Hepatocyte (in vitro differentiated cells): ENCODE measurements around the gene ITGA1.

Experiments
- EZH2 ChIP-seq: fragments of 200-600 bp; sonication (generic); IDR thresholded peaks from 2 replicates; pipeline ENCODE4 v1.6.1; 2016; ENCODE audit warnings: antibody characterized with exemption, mild to moderate bottlenecking, borderline replicate concordance
- EZH2phosphoT487 ChIP-seq: fragments of 200-600 bp; sonication (generic); IDR thresholded peaks from one replicate; pipeline ENCODE4 v1.6.1; 2018; ENCODE audit warnings: antibody characterized with exemption, mild to moderate bottlenecking, low read depth, moderate library complexity; ENCODE audit not compliant: unreplicated experiment, severe bottlenecking
- TF ChIP-seq, protein P1 (sequence below): fragments of 200-600 bp; sonication (generic); IDR thresholded peaks from 2 replicates; pipeline ENCODE4 v1.5.1; 2016; ENCODE audit warnings: antibody characterized with exemption, mild to moderate bottlenecking; ENCODE audit not compliant: poor library complexity

DNA sequence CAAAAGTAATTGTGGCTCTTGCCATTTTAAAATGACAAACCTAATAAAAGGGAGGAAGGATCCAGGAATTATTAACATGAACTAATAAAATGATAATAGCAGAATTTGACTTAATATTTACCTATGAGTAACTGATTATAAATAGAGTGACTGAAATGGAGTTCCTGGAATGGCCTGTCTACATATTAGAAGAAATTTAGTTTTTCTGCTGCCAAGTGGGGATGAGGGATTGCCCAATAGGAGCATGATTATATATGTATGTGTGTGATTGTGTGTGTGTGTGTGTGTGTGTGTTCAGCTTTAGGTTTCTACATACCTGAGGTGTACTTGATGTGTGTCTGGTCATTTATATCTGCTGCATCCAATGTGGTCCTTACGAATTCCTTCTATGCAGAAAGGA lies 36.6 kb upstream of the ITGA1 start:
- TF ChIP-seq, protein P1, sequence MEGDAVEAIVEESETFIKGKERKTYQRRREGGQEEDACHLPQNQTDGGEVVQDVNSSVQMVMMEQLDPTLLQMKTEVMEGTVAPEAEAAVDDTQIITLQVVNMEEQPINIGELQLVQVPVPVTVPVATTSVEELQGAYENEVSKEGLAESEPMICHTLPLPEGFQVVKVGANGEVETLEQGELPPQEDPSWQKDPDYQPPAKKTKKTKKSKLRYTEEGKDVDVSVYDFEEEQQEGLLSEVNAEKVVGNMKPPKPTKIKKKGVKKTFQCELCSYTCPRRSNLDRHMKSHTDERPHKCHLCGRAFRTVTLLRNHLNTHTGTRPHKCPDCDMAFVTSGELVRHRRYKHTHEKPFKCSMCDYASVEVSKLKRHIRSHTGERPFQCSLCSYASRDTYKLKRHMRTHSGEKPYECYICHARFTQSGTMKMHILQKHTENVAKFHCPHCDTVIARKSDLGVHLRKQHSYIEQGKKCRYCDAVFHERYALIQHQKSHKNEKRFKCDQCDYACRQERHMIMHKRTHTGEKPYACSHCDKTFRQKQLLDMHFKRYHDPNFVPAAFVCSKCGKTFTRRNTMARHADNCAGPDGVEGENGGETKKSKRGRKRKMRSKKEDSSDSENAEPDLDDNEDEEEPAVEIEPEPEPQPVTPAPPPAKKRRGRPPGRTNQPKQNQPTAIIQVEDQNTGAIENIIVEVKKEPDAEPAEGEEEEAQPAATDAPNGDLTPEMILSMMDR = no peak
- TF ChIP-seq EZH2phosphoT487 = no peak
- TF ChIP-seq EZH2 = no peak
